ENCODE measurements around the gene LMNB1. TPM values are rescaled to one million over a fixed set of nuclear protein-coding genes. Genes with fewer than 3 reads are reported as not detected.
"Not testable (repeated sequence)": the region's sequence is repeated elsewhere in the genome, so short reads cannot be mapped to it uniquely, and the experiment has no call there.

LMNB1 gene
- total RNA-seq, 1 experiment from 2014 or later = 134 TPM

GRCh38 chr5:126778675-126779403 is 1.9 kb downstream of the LMNB1 start:
- no peak for DNase-seq (ENCODE audit: low read depth)

DNA sequence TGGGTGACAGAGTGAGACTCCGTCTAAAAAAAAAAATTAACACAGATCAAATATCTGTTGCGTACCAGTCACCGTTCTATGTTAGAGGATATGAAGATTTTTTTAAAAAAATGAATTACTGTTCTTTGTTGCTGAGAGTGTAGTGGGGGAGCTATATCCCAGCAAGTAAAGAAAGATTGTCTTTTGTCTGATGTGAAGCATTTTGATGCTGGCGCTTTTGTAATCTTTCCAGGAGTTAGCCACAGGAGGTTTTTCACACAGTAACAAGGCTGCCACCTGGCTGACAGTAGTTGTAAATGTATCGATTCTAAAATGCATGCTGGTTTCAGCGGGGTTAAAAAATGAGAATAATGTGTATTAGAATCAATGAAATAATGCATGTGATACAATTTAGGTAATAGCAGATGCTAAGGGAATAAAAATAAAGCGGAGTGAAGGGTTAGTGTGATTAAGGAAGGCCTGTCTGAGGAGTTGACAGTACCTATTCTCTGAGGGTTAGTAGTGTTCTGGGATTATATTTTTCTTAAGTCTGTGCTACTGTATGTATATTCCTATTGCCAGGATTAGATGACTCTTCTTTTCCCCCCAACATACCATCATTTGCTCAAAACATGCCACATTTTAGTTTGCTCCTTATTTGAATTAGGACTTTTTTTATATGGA is 3.4 kb downstream of the LMNB1 start:
- peak; percentile 68 for DNase-seq (ENCODE audit: low read depth)

GRCh38 chr5:126788409-126788808 is 11.5 kb downstream of the LMNB1 start:
- DNase-seq (ENCODE audit: low read depth) = not testable (repeated sequence)

GRCh38 chr5:126793097-126793496 is 16.2 kb downstream of the LMNB1 start:
- no peak for DNase-seq (ENCODE audit: low read depth)

GRCh38 chr5:126793648-126794047 is 16.7 kb downstream of the LMNB1 start:
- DNase-seq (ENCODE audit: low read depth) = not testable (repeated sequence)

DNA sequence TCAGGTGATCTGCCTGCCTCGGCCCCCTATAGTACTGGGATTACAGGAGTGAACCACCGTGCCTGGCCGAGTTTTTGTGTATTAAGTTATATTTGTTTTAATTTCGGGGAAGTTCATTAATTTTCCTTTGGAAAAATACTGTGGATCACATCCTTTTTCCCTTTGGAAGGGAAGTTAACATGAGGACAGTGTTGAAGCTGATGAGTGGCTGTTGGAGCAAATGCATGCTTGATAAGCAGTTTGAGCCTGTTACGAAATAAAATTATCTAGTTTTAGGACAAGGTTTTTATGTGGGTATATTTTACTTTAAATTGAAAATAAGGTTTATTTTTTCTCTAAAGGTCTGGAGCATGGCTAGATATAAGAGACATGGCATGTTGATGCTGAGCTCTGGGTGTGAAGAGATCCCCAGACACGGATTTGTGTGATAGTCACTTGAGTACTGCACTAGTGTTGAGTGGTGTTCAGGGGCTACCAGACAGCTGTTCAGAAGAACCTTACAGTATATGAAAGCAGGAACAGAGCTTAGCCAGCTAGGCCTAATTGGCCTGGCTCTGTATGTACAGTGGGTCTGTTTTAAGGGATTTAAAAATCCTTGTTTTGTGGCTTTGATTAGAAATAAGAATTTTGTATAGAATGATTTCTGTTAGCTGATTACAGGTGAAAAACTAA is 17.4 kb downstream of the LMNB1 start:
- DNase-seq (ENCODE audit: low read depth) = no peak

- no peak for DNase-seq (ENCODE audit: low read depth)
Measured at GRCh38 chr5:126799780-126800179, 22.8 kb downstream of the LMNB1 start.

- DNase-seq (ENCODE audit: low read depth) = peak; percentile 33
Measured at GRCh38 chr5:126801174-126801991, 24.4 kb downstream of the LMNB1 start.

GRCh38 chr5:126801992-126802294 is 25.0 kb downstream of the LMNB1 start:
- DNase-seq (ENCODE audit: low read depth) = peak; percentile 24

- DNase-seq (ENCODE audit: low read depth) = peak; percentile 21
Measured at GRCh38 chr5:126805063-126805462, 28.1 kb downstream of the LMNB1 start.

- DNase-seq (ENCODE audit: low read depth) = peak; percentile 24
Measured at GRCh38 chr5:126808521-126808988, 31.6 kb downstream of the LMNB1 start.

GRCh38 chr5:126809916-126810315 is 33.0 kb downstream of the LMNB1 start:
- no peak for DNase-seq (ENCODE audit: low read depth)

DNA sequence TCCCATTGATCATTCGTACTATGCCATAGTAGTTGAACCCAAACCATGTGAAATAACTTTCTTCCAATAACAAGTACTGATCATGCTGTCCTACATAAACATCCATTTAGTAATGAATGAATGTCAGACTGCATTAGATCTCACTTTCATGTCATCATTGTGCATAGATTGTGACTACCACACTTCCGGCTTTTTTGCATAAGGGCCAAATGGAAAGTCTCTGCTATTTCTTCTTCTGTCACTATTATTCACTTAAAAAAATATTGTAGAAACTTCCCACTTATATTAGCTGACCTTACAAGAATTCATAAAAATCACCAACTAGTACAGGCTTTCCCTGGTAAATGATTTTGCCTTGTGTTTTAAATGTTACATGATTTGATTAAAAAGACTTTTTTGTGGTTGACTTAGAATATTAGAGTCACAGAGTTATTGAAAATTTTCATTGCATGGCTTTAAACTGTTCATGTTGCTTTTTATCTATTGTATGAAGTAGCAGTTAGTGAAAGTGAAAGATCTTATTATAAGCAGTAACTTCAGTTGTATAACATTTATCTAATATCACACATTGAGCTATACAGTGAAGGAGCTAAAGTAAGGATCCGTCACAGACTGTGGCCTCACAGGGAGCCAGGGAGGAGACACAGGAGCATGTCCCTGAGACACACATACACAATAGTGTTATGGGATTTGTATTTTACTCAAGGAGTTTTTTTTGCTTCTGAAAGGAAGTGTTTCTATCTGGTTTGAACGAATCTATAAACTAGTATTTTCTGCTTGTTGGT is 33.9 kb downstream of the LMNB1 start:
- DNase-seq (ENCODE audit: low read depth) = no peak

GRCh38 chr5:126811515-126812198 is 34.7 kb downstream of the LMNB1 start:
- peak; percentile 43 for DNase-seq (ENCODE audit: low read depth)

DNA sequence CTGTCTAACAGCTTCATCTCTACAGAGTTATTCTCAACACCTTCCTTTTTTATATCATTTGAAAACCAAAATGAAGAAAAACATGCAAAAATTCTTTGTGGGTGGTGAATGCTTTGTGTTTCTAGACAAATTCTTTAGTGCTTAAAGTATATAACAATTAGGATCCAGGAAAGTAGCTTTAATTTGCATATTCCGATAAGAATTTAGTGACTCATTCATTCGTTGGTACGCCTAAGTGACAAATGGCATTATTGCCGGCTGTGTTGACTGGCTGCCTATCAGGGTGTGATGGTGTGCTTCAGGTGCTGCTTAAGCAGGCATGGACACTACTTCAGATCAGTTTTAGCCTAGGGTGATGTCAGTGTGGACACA is 35.2 kb downstream of the LMNB1 start:
- no peak for DNase-seq (ENCODE audit: low read depth)

DNA sequence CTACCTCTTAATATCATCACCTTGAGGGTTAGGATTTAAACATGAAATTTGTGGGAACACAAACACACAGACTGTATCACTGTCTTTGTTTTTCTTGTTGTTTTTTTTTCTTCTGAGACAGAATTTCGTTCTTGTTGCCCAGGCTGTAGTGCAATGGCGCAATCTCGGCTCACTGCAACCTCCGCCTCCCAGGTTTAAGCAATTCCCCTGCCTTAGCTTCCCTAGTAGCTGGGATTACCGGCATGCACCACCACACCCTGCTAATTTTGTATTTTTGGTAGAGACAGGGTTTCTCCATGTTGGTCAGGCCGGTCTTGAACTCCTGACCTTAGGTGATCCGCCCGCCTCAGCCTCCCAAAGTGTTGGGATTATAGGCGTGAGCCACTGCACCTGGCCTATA is 36.9 kb downstream of the LMNB1 start:
- not testable (repeated sequence) for DNase-seq (ENCODE audit: low read depth)

- no peak for DNase-seq (ENCODE audit: low read depth)
Measured at GRCh38 chr5:126814721-126815404, 37.9 kb downstream of the LMNB1 start.

- no peak for DNase-seq (ENCODE audit: low read depth)
Measured at GRCh38 chr5:126816649-126817048, 39.7 kb downstream of the LMNB1 start.

DNA sequence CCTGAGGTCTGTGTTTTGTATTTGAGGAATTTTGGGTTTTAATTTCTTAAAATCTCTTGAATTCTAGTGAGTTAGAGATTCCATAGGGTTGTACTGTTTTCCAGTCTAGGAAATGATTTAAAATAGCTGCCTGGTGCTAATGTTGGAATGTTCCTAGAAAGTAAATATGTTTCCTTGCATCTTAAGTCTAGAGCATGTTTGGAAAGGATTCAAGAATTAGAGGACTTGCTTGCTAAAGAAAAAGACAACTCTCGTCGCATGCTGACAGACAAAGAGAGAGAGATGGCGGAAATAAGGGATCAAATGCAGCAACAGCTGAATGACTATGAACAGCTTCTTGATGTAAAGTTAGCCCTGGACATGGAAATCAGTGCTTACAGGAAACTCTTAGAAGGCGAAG is 41.8 kb downstream of the LMNB1 start:
- DNase-seq (ENCODE audit: low read depth) = no peak

DNA sequence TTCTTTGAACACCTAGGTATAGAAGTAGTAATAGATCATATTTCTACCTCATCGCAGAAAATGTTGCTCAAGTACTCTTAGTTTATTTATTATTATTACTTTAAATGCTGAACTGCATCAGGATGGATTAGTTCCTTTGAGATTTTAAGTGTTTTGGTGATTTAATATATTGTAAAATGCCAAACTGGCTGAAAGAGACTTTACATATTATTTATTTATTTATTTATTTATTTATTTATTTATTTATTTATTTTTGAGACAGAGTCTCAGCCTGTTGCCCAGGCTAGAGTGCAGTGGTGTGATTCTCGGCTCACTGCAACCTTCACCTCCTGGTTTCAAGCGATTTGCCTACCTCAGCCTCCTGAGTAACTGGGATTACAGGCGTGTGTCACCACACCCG is 42.3 kb downstream of the LMNB1 start:
- DNase-seq (ENCODE audit: low read depth) = no peak
